Omental fat pad (tissue), 4 donors: Measurements from ENCODE around the gene COX6A2. TPM values are rescaled to one million over a fixed set of nuclear protein-coding genes. Genes with fewer than 3 reads are reported as not detected.

Experiments
- ATAC-seq: fragments of 150-250 bp; one replicate; pipeline ENCODE4 v1.9.1; 2016; ENCODE audit warnings: mild to moderate bottlenecking, moderate library complexity; ENCODE audit not compliant: low FRiP score
- DNase-seq: peaks from one replicate; pipeline ENCODE4 v3.0.0-alpha.2; 2019; ENCODE audit warnings: low spot score
- CTCF ChIP-seq, 3 donors: fragments of 450-650 bp; IDR thresholded peaks; one replicate each; pipeline ENCODE4 v1.5.1; 2016 to 2017; ENCODE audit warnings: antibody characterized with exemption in 3 of 3, mild to moderate bottlenecking in 3 of 3, moderate library complexity in 2 of 3
- total RNA-seq, 4 donors: library from RNA; depleted of rRNA; stranded (reverse); fragments of >200 nt; gene quantifications; one replicate each; pipeline ENCODE4 v1.1.0, GENCODE V29; 2016

Gene COX6A2
- total RNA-seq, 4 donors from 2014 or later = not detected

GRCh38 chr16:31404353-31405064, 23.7 kb downstream of the COX6A2 start:
- no peak for TF ChIP-seq CTCF (IDR thresholded peaks at IDR 0.05)
- DNase-seq (no peak), ATAC-seq (no peak)

GRCh38 chr16:31403590-31404352, 24.4 kb downstream of the COX6A2 start:
- DNase-seq (no peak), ATAC-seq (no peak)
- no peak for TF ChIP-seq CTCF (IDR thresholded peaks at IDR 0.05)

GRCh38 chr16:31402687-31403086, 25.5 kb downstream of the COX6A2 start:
- no peak for ATAC-seq
- DNase-seq = no peak
- no peak for TF ChIP-seq CTCF (IDR thresholded peaks at IDR 0.05)

GRCh38 chr16:31401436-31401835, 26.7 kb downstream of the COX6A2 start:
- no peak for TF ChIP-seq CTCF (IDR thresholded peaks at IDR 0.05)
- no peak for ATAC-seq
- DNase-seq = no peak

- no peak for TF ChIP-seq CTCF (IDR thresholded peaks at IDR 0.05)
- DNase-seq = no peak
- ATAC-seq = no peak
Measured at GRCh38 chr16:31400191-31400590, 28.0 kb downstream of the COX6A2 start.

- no peak for TF ChIP-seq CTCF (IDR thresholded peaks at IDR 0.05)
- no peak for DNase-seq
Measured at GRCh38 chr16:31397701-31398100, 30.5 kb downstream of the COX6A2 start.

More at GRCh38 chr16:31397701-31398100, 30.5 kb downstream of the COX6A2 start:
- no peak for ATAC-seq
